Osteoblast (primary cell): ENCODE measurements around the gene BCL11A. TPM values are rescaled to one million over a fixed set of nuclear protein-coding genes. Genes with fewer than 3 reads are reported as not detected.

Source experiments
- DNase-seq: peaks from one replicate; pipeline ENCODE4 v3.0.0; 2011; ENCODE audit warnings: low spot score, mixed read lengths; ENCODE audit not compliant: insufficient read length; ENCODE audit errors: missing footprints
- H2AFZ ChIP-seq: 2 replicates; pipeline ENCODE4 v1.6.0; 2011; ENCODE audit warnings: mild to moderate bottlenecking, low read length
- H3K27ac ChIP-seq: 2 replicates; pipeline ENCODE4 v1.5.1; 2011; ENCODE audit warnings: mild to moderate bottlenecking, low read depth, low read length, moderate library complexity
- H3K27me3 ChIP-seq: 2 replicates; pipeline ENCODE4 v1.6.0; 2012; ENCODE audit warnings: mild to moderate bottlenecking, control low read depth, inconsistent platforms, low read length, moderate library complexity; ENCODE audit not compliant: insufficient read depth
- H3K36me3 ChIP-seq: 2 replicates; pipeline ENCODE4 v1.5.1; 2011; ENCODE audit warnings: mild to moderate bottlenecking, low read length, control low read depth, moderate library complexity; ENCODE audit not compliant: insufficient read depth
- H3K4me1 ChIP-seq: 2 replicates; pipeline ENCODE4 v1.5.1; 2011; ENCODE audit warnings: mild to moderate bottlenecking, low read length, control low read depth, moderate library complexity; ENCODE audit not compliant: insufficient read depth
- H3K4me2 ChIP-seq: 2 replicates; pipeline ENCODE4 v1.6.0; 2011; ENCODE audit warnings: mild to moderate bottlenecking, low read length; ENCODE audit not compliant: insufficient read depth
- H3K4me3 ChIP-seq: fragments of 200-600 bp; sonication (generic); 3 replicates; pipeline ENCODE4 v1.5.1; 2012; ENCODE audit warnings: mild to moderate bottlenecking, low read length, inconsistent platforms; ENCODE audit not compliant: insufficient read depth
- H3K79me2 ChIP-seq: 2 replicates; pipeline ENCODE4 v1.6.0; 2012; ENCODE audit warnings: mild to moderate bottlenecking, low read length, control low read depth, inconsistent platforms; ENCODE audit not compliant: insufficient read depth
- H3K9me3 ChIP-seq: 2 replicates; pipeline ENCODE4 v1.5.1; 2011; ENCODE audit warnings: low read depth, low read length, control low read depth
- H4K20me1 ChIP-seq: 2 replicates; pipeline ENCODE4 v1.6.0; 2012; ENCODE audit warnings: mild to moderate bottlenecking, low read length, control low read depth; ENCODE audit not compliant: insufficient read depth
- CTCF ChIP-seq: IDR thresholded peaks from 2 replicates; pipeline ENCODE4 v1.5.1; 2011; ENCODE audit warnings: mild to moderate bottlenecking, low read depth, low read length, moderate library complexity; ENCODE audit errors: extremely low read depth
- total RNA-seq: library from RNA; depleted of rRNA; stranded (reverse); fragments of >200 nt; gene quantifications from 2 replicates; pipeline ENCODE4 v1.2.3, GENCODE V29; 2012

Gene BCL11A
- total RNA-seq, 1 donor: 1.4 TPM

- no peak for TF ChIP-seq CTCF
- Histone ChIP-seq H3K4me2 (no peak overlapping the region), H3K4me1 (no peaks in the 10 kb centered on the region), H3K36me3 (no peaks in the 10 kb centered on the region), H3K79me2 (no peaks in the 10 kb centered on the region), H3K27me3 (no peaks in the 10 kb centered on the region), H3K9me3 (no peaks in the 10 kb centered on the region), H2AFZ (no peak overlapping the region), H3K27ac (no peak overlapping the region), H3K4me3 (no peak overlapping the region), H4K20me1 (no peaks in the 10 kb centered on the region)
- no peak for DNase-seq
Measured at GRCh38 chr2:60478660-60479059, 74.8 kb downstream of the BCL11A start.

DNA sequence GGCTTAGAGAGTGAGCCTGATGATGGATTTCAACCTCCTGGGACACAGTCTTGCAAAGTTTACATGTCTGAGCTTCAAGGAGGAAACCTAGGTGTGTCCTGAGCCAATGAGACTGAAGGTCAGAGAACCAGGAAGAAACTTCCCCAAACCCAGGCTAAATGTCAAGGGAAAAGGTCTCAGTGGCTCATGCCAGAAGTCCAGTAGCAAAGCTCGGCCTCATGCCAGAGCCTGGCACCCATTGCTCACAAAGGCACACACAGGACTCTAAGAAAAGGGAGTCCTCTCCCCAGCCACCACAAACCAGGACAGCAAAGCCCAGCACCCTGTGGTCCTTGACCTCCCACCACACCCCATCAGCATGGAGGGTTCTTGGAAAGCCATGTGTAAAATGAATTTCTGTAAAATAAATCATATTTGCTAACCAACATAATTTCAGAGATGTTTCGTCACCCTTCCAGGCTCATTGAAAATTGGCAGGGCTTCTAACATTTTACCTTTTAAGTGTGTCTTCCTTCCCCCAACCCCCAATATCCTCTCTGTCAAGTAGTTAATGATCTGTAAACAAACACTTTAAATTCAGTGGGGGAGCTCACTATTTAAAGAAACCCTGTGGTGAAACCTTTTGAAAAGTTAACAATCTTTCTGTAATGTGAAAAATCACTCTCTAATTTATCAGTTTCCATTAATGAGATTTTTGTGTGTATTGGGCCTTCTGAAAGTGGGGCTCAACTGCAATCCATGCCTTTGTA, 77.1 kb downstream of the BCL11A start:
- H3K79me2 ChIP-seq: no peaks in the 10 kb centered on the region
- no peaks in the 10 kb centered on the region for H4K20me1 ChIP-seq

DNA sequence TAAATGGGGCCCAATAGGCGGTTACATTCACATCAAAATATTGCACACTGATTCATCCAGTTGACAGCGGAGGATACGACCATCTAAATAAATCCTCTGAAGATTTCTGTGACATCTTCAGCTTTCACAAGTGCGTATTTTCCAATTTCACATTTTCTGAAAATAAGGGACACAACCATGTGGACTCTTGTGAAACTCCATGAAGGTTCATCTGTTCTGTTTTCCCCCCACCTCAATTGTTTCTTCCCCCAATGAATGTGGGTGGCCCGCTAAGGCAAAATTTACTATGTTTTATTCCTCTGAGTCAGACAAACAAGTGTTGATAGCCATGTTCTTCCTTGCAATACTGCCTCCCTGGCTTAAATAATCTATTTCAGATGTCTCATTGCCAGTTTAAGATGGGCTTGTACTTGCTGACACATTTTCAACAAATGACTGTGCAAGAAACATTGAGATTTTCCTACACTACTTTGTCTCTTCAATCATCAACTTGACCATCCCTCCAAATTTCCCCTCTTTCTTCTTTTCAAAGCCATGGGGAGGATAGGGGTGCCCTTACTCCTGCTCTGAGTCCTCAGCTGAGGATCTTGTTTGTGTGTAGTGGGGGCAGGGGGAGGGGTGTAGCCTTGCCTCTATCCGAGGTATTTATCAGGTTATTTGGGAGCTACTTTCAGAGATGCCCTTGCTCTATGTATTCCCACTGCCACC, 78.2 kb downstream of the BCL11A start:
- H4K20me1 ChIP-seq: no peaks in the 10 kb centered on the region
- no peaks in the 10 kb centered on the region for H3K79me2 ChIP-seq
- no peak overlapping the region for H2AFZ ChIP-seq
- TF ChIP-seq CTCF: no peak
- H3K4me2 ChIP-seq: no peak overlapping the region
- no peaks in the 10 kb centered on the region for H3K9me3 ChIP-seq
- H3K36me3 ChIP-seq: no peaks in the 10 kb centered on the region
- no peaks in the 10 kb centered on the region for H3K27me3 ChIP-seq
- H3K27ac ChIP-seq: no peak overlapping the region
- DNase-seq: no peak
- no peaks in the 10 kb centered on the region for H3K4me1 ChIP-seq
- no peak overlapping the region for H3K4me3 ChIP-seq

More for the DNA sequence above, 77.1 kb downstream of the BCL11A start:
- Histone ChIP-seq H3K4me1 (no peaks in the 10 kb centered on the region), H3K27me3 (no peaks in the 10 kb centered on the region), H3K9me3 (no peaks in the 10 kb centered on the region), H2AFZ (no peak overlapping the region), H3K4me3 (no peak overlapping the region), H3K27ac (no peak overlapping the region), H3K36me3 (no peaks in the 10 kb centered on the region), H3K4me2 (no peak overlapping the region)
- DNase-seq: no peak
- no peak for TF ChIP-seq CTCF

- Histone ChIP-seq H3K27me3 (no peaks in the 10 kb centered on the region), H4K20me1 (no peaks in the 10 kb centered on the region), H3K36me3 (no peaks in the 10 kb centered on the region), H3K4me2 (no peak overlapping the region), H2AFZ (no peak overlapping the region), H3K4me1 (no peaks in the 10 kb centered on the region), H3K4me3 (no peak overlapping the region), H3K27ac (no peak overlapping the region), H3K9me3 (no peaks in the 10 kb centered on the region), H3K79me2 (no peaks in the 10 kb centered on the region)
- no peak for TF ChIP-seq CTCF
- DNase-seq: no peak
Measured at GRCh38 chr2:60474301-60474700, 79.2 kb downstream of the BCL11A start.
